ENCODE data around the gene LIFR.

The LIFR gene

DNA sequence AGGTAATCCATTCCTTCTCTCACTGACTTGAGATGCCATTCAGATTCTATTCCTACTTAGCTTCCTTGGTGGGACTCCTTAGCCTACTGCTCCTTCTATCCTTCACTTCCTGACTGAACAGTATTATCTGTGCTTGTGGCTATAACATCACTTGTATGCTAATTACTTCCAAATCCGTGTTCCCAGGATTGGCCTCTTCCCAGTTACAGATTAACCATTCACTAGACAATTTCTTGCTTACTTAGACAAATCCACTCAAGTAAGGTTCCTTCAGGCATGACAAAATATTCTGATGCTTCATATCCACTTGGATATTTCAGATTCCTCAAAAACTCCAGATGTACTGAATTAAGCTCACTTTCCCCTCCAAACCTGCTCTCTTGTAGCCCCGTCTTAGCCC, 18.3 kb downstream of the LIFR start:
- TF ChIP-seq CTCF (conservative IDR thresholded peaks at IDR 0.05; ENCODE audit: low read length), result no peak
- no peak for DNase-seq (ENCODE audit: low read depth)
- H3K4me3 ChIP-seq (ENCODE audit: low read length), result no peak overlapping the region

GRCh38 chr5:38537505-38537904, 18.9 kb downstream of the LIFR start:
- no peak for DNase-seq (ENCODE audit: low read depth)
- no peak overlapping the region for H3K4me3 ChIP-seq (ENCODE audit: low read length)
- no peak for TF ChIP-seq CTCF (conservative IDR thresholded peaks at IDR 0.05; ENCODE audit: low read length)

DNA sequence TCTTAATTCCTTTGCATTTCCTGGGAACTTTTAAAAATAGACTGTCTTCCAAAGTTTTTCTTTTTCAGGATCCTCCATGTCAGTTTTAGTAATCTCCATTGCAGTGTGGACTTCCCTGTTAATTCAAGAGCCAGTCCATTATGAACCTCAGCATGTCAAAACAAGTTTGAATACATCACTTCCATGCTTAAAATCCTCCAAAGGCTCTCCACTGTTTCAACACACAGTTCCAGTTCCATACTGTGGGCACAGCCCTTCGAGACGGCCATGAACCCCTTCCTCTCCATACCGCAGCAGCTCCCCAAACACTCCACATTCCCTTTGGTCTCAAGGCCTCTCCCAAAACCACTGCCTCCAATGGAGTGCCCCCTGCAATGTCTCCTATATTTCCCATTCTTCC, 19.5 kb downstream of the LIFR start:
- TF ChIP-seq CTCF (conservative IDR thresholded peaks at IDR 0.05; ENCODE audit: low read length), result no peak
- no peak for DNase-seq (ENCODE audit: low read depth)
- no peak overlapping the region for H3K4me3 ChIP-seq (ENCODE audit: low read length)

DNA sequence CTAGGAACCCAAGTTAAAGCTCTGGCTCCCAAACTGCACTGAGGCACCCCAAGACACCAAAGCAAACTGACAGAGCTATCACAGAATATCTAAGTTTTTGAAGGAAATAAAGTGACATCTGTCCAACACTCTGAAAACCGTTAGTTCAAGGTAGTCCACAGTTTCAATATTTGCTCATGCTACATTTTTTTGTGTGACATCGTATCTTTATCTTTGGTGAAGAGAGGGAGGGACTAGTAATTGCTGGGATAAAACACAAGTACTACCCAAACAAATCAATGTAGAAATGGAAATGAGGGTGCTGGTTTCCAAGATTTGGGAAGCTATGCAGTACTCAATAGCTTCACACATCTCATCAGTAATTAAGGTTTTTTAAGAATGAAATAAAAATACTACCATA, 20.6 kb downstream of the LIFR start:
- H3K4me3 ChIP-seq (ENCODE audit: low read length), result no peak overlapping the region
- DNase-seq (ENCODE audit: low read depth), result no peak
- no peak for TF ChIP-seq CTCF (conservative IDR thresholded peaks at IDR 0.05; ENCODE audit: low read length)

DNA sequence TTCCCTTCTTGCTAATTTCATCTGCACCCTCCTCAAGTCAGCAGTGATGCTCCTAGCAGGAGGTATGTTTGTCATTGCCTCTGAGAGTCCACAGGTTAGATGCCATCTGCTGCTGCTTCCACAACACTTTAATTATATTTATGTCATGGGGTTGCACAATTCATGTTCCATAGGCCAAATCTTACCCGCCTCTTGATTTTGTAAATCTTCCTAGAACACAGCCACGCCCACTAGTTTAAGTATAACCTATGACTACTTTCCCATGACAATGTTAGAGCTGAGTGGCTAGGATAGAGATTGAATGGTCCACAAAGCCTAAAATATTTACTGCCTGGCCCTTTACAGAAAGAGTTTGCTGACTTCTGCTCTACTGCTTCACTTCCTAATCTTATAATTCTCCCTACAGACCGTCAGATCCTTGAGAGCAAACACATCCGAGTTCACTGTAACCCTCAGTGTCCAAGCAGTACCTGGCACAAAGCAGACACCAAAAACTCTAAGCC, 21.1 kb downstream of the LIFR start:
- no peak overlapping the region for H3K4me3 ChIP-seq (ENCODE audit: low read length)
- TF ChIP-seq CTCF (conservative IDR thresholded peaks at IDR 0.05; ENCODE audit: low read length), result no peak

DNA sequence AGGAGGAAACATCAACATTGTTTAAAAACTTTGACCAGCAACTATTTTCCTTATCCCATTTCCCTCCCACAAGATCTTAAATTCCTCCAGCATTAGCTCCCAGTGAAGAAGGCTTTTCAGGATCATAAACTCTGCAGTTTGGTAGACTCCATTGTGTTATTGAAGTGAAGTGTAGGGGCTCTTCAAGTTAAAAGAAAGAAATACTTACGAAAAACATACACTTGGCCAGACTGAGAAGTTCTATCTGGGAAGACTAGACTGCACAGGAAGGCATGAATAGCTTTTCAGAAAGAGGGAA, 22.3 kb downstream of the LIFR start:
- H3K4me3 ChIP-seq (ENCODE audit: low read length), result no peak overlapping the region
- no peak for DNase-seq (ENCODE audit: low read depth)
- TF ChIP-seq CTCF (conservative IDR thresholded peaks at IDR 0.05; ENCODE audit: low read length), result no peak

More for the DNA sequence above, 21.1 kb downstream of the LIFR start:
- DNase-seq (ENCODE audit: low read depth), result no peak

GRCh38 chr5:38533286-38534155, 22.9 kb downstream of the LIFR start:
- no peak for DNase-seq (ENCODE audit: low read depth)
- no peak overlapping the region for H3K4me3 ChIP-seq (ENCODE audit: low read length)

More at GRCh38 chr5:38533286-38534155, 22.9 kb downstream of the LIFR start:
- no peak for TF ChIP-seq CTCF (conservative IDR thresholded peaks at IDR 0.05; ENCODE audit: low read length)

Measured in AG10803 (cell line).